ENCODE data around the gene HS3ST5.

DNA sequence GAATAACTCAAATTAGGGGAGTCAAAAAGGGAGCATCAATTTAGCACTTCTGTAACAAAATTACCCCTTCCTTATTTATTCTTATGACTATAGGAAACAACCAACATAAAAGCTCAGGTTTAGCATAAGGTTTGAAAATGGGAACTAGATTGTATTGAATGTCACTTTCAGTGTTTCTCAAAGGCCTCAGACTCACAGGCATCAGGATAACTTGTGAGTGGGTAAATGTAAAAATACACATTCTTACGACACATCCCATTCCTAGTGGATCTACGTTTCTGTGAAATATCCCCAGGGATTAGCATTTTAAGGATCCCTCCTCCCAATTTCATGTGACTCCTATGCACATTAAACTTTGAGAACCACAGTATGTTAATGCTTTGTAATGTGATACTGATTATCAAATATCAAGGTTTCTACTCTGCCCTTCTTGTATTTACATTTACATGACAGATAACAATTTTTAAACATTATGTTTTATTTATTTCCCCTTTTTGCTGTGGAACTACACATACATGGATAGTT, 114.8 kb downstream of the HS3ST5 start:
- TF ChIP-seq CTCF (IDR thresholded peaks at IDR 0.05) = no peak
- TF ChIP-seq POLR2AphosphoS5 (IDR thresholded peaks at IDR 0.05) = no peak
- TF ChIP-seq POLR2A (IDR thresholded peaks at IDR 0.05) = no peak
- TF ChIP-seq EP300 (IDR thresholded peaks at IDR 0.05) = no peak

All from stomach (tissue), 4 donors.